Tibial nerve (tissue), 4 donors: ENCODE results near the gene GRB10. TPM values are rescaled to one million over a fixed set of nuclear protein-coding genes. Genes with fewer than 3 reads are reported as not detected.

Experiments
- DNase-seq, 2 donors: peaks; one replicate each; pipeline ENCODE4 v3.0.0-alpha.2; 2019; ENCODE audit warnings: low spot score in 2 of 2
- H3K27ac ChIP-seq, 4 donors: fragments of 200-600 bp; sonication (generic) in 3 of 4; one replicate each; pipeline ENCODE4 v1.5.1; 2017 to 2019; ENCODE audit warnings: mild to moderate bottlenecking in 1 of 4
- H3K27me3 ChIP-seq, 2 donors: fragments of 200-600 bp; sonication (generic) in 1 of 2; one replicate each; pipeline versions ENCODE4 v1.5.1 to v1.6.0; 2017 to 2019
- H3K36me3 ChIP-seq, 3 donors: fragments of 200-600 bp; sonication (generic); one replicate each; pipeline ENCODE4 v1.5.1; 2018 to 2019
- H3K4me1 ChIP-seq, 4 donors: fragments of 200-600 bp; sonication (generic) in 3 of 4; one replicate each; pipeline ENCODE4 v1.5.1; 2017 to 2019
- H3K4me3 ChIP-seq, 4 donors: fragments of 200-600 bp; sonication (generic) in 3 of 4; one replicate each; pipeline ENCODE4 v1.5.1; 2017 to 2019; ENCODE audit warnings: mild to moderate bottlenecking in 1 of 4, moderate library complexity in 1 of 4
- H3K9me3 ChIP-seq, 4 donors: fragments of 200-600 bp; sonication (generic) in 3 of 4; one replicate each; pipeline ENCODE4 v1.5.1; 2017 to 2019
- CTCF ChIP-seq, 5 experiments: fragments of 200-600 bp in 3 of 5; fragments of 450-650 bp in 2 of 5; sonication (generic) in 3 of 5; IDR thresholded peaks; one replicate each; pipeline ENCODE4 v1.5.1; 2016 to 2019; ENCODE audit warnings: antibody characterized with exemption in 5 of 5, mild to moderate bottlenecking in 3 of 5, moderate library complexity in 2 of 5
- EP300 ChIP-seq, 2 donors: sonication (generic); formaldehyde crosslinking; IDR thresholded peaks; one replicate each; pipeline ENCODE4 v1.6.1; 2017; ENCODE audit warnings: antibody characterized with exemption in 2 of 2, mild to moderate bottlenecking in 1 of 2
- POLR2A ChIP-seq, 2 donors: fragments of 450-650 bp; IDR thresholded peaks; one replicate each; pipeline ENCODE4 v1.6.1; 2017; ENCODE audit warnings: antibody characterized with exemption in 2 of 2, mild to moderate bottlenecking in 2 of 2, moderate library complexity in 2 of 2
- WGBS, 2 donors: methylation state at CpG; one replicate each; pipeline ENCODE4 v1.1.5; 2018; 5-methylcytosine and 5-hydroxymethylcytosine counted together
- total RNA-seq, 4 donors: library from RNA; depleted of rRNA; stranded (reverse); fragments of >200 nt; gene quantifications; one replicate each; pipeline ENCODE4 v1.1.0, GENCODE V29; 2016

GRB10 gene
- total RNA-seq, 4 donors from 2014 or later, result 34.1 to 73.9 (median 56.0) TPM

DNA sequence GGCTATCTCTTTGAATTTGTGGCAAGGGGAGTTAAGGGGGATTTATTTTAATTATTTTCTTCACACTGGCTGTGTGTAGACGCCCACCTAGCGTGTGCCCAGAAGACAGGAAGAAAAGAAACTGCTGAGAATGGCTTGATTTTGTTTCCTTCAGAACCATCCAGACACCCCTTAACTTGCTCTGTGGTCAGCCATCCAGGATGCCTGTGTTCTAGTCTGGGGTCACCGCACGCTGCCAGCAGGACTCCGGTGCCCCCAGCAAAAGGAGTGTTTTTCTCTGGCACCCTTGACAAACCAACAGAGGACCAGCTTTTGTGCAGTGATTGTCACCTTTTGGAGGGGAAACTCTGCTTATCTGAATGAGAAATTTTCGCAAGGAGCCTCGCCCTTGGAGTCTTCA, 222.8 kb downstream of the GRB10 start:
- H3K36me3 ChIP-seq, result no peaks in the 10 kb centered on the region
- no peak overlapping the region for H3K27ac ChIP-seq
- H3K4me3 ChIP-seq, result no peak overlapping the region
- H3K9me3 ChIP-seq, result no peaks in the 10 kb centered on the region
- DNase-seq, result no peak
- H3K4me1 ChIP-seq, result no peaks in the 10 kb centered on the region
- no peaks in the 10 kb centered on the region for H3K27me3 ChIP-seq
- no peak for TF ChIP-seq POLR2A (IDR thresholded peaks at IDR 0.05)
- TF ChIP-seq EP300 (IDR thresholded peaks at IDR 0.05), result no peak
- TF ChIP-seq CTCF (IDR thresholded peaks at IDR 0.05), result no peak
- WGBS, 2 donors, result 75 to 88% methylated on average over 7 of the region's 7 CpGs

DNA sequence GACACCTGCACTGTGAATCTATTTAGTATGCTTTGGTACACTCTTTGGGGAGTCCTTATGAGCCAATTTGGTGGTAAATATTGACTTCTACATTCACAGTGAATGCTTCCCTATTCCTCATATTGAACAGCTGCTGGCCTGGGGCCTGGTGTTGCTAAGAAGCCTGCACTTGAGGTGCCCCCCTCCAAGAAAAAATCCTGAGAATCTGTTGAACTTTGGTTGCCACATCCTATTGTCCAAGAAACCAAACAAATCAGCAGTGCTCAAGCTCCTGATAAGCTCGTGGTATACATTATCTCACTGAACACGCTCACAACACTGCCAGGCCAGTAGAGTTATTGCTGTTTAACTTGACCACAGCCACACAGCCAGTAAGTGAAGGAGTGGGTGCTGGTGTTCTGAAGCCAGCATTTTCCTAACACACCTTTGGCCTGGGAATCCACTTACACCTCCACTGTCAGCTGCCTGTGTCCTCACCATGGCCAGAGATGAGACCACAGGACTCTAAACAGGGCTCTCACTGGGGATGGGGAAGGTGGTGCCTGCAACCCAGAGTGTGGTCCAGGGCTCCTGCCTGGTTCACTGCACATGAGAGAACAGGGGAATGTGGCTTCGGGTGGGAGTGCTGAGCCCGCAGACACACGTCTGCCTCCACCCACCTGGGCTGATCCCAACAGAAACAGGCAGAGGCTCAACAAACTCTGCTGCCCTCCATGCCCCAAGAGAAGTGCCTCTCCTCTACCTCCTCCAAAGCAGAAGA, 224.2 kb downstream of the GRB10 start:
- Histone ChIP-seq H3K27me3 (no peaks in the 10 kb centered on the region), H3K27ac (no peak overlapping the region), H3K4me1 (no peaks in the 10 kb centered on the region), H3K36me3 (no peaks in the 10 kb centered on the region), H3K9me3 (no peaks in the 10 kb centered on the region), H3K4me3 (no peak overlapping the region)
- no peak for TF ChIP-seq CTCF (IDR thresholded peaks at IDR 0.05)
- TF ChIP-seq POLR2A (IDR thresholded peaks at IDR 0.05), result no peak
- no peak for TF ChIP-seq EP300 (IDR thresholded peaks at IDR 0.05)
- DNase-seq, result no peak
- WGBS, 2 donors, result 78 to 81% methylated on average over 5 of the region's 5 CpGs

DNA sequence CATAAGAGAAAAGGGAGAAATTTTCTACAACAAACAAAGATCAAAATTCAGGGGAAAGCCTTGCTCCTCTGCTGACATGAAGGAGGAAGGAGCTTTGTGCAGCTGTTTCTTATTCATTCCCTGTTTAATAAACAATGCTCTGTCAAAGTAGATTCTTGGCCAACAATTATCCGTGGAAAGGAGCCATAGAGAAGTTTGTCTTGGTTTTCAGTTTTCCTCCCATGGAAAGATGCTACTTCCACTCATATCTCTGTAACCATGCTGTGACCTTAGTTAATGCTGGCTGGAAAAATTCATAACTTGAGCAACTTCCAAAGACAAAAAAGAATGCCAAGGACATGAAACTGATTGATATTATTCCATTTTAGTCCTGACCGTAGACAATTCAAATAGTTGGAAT, 225.6 kb downstream of the GRB10 start:
- H3K36me3 ChIP-seq, result no peaks in the 10 kb centered on the region
- no peaks in the 10 kb centered on the region for H3K9me3 ChIP-seq
- WGBS, 2 donors, result 55 to 56% methylated on average over 2 of the region's 2 CpGs
- H3K4me3 ChIP-seq, result no peak overlapping the region
- H3K4me1 ChIP-seq, result no peaks in the 10 kb centered on the region
- H3K27me3 ChIP-seq, result no peaks in the 10 kb centered on the region
- no peak for DNase-seq
- no peak for TF ChIP-seq EP300 (IDR thresholded peaks at IDR 0.05)
- TF ChIP-seq POLR2A (IDR thresholded peaks at IDR 0.05), result no peak
- no peak for TF ChIP-seq CTCF (IDR thresholded peaks at IDR 0.05)
- H3K27ac ChIP-seq, result no peak overlapping the region

- Histone ChIP-seq H3K27ac (no peak overlapping the region), H3K4me3 (no peak overlapping the region), H3K4me1 (no peaks in the 10 kb centered on the region), H3K36me3 (no peaks in the 10 kb centered on the region), H3K9me3 (no peaks in the 10 kb centered on the region), H3K27me3 (no peaks in the 10 kb centered on the region)
- TF ChIP-seq CTCF (IDR thresholded peaks at IDR 0.05), result no peak
- TF ChIP-seq POLR2A (IDR thresholded peaks at IDR 0.05), result no peak
- TF ChIP-seq EP300 (IDR thresholded peaks at IDR 0.05), result peak in 1 of 2 donors; percentile 46
- no peak for DNase-seq
- WGBS, 2 donors, result 59 to 68% methylated on average over 8 of the region's 8 CpGs
Observed at GRCh38 chr7:50556247-50556991, 226.3 kb downstream of the GRB10 start.

GRCh38 chr7:50555594-50556140, 227.0 kb downstream of the GRB10 start:
- Histone ChIP-seq H3K4me3 (no peak overlapping the region), H3K27me3 (no peaks in the 10 kb centered on the region), H3K4me1 (no peaks in the 10 kb centered on the region), H3K27ac (no peak overlapping the region), H3K36me3 (no peaks in the 10 kb centered on the region), H3K9me3 (no peaks in the 10 kb centered on the region)
- DNase-seq, result no peak
- TF ChIP-seq CTCF (IDR thresholded peaks at IDR 0.05) (no peak), POLR2A (IDR thresholded peaks at IDR 0.05) (no peak), EP300 (IDR thresholded peaks at IDR 0.05) (no peak)
- WGBS, 2 donors, result 86% methylated on average over 9 of the region's 9 CpGs
